HFFc6 (cell line): Measurements from ENCODE around the gene PRPF31. TPM values are rescaled to one million over a fixed set of nuclear protein-coding genes. Genes with fewer than 3 reads are reported as not detected.

ENCODE experiments used
- DNase-seq: peaks from one replicate; pipeline ENCODE4 v3.0.0-alpha.2; 2018
- H3K27ac Mint-ChIP-seq: 2 replicates; pipeline ENCODE4 v1.8.0; 2020; ENCODE audit warnings: mild to moderate bottlenecking, mixed read lengths
- H3K27me3 Mint-ChIP-seq: 2 replicates; pipeline ENCODE4 v1.8.0; 2021; ENCODE audit warnings: mild to moderate bottlenecking, moderate library complexity, mixed read lengths; ENCODE audit not compliant: insufficient read depth
- H3K36me3 Mint-ChIP-seq: 2 replicates; pipeline ENCODE4 v1.8.0; 2021; ENCODE audit warnings: low read depth, mixed read lengths
- H3K4me1 Mint-ChIP-seq: 2 replicates; pipeline ENCODE4 v1.8.0; 2020; ENCODE audit warnings: low read depth, mixed read lengths
- H3K4me3 Mint-ChIP-seq: 2 replicates; pipeline ENCODE4 v1.8.0; 2020; ENCODE audit warnings: mild to moderate bottlenecking, moderate library complexity, mixed read lengths
- H3K9me3 Mint-ChIP-seq: 2 replicates; pipeline ENCODE4 v1.8.0; 2020; ENCODE audit warnings: mild to moderate bottlenecking, mixed read lengths
- CTCF ChIP-seq: fragments of 200-600 bp; sonication (generic); IDR thresholded peaks from 2 replicates; pipeline ENCODE4 v1.5.0; 2021; ENCODE audit warnings: antibody characterized with exemption, mild to moderate bottlenecking
- total RNA-seq, 6 experiments: library from RNA; stranded (reverse); fragmentation: NEBNext Ultra II Directional; extraction: Animal tissue kit (Norgen Biotek cat#: 25700); gene quantifications; 2 replicates in 1 of 6; 3 replicates in 5 of 6; pipeline ENCODE4 v1.2.3, GENCODE V29; 2021

Gene PRPF31
- total RNA-seq, 6 experiments from 2014 or later: 66.1 to 92.5 (median 83.6) TPM

GRCh38 chr19:54147676-54148075, 32.1 kb downstream of the PRPF31 start:
- Mint-ChIP-seq H3K4me1 (peaks cover under 1% of the 10 kb centered on the region; the same call in 1 of the 2 replicates), H3K27ac (peak overlapping the region; percentile 38; the same call in 1 of the 2 replicates), H3K36me3 (peaks cover 28% of the 10 kb centered on the region), H3K4me3 (no peak overlapping the region), H3K9me3 (no peaks in the 10 kb centered on the region), H3K27me3 (peaks cover 4% of the 10 kb centered on the region)
- DNase-seq: no peak
- TF ChIP-seq CTCF: no peak

GRCh38 chr19:54148158-54148557, 32.6 kb downstream of the PRPF31 start:
- H3K27ac Mint-ChIP-seq: no peak overlapping the region
- no peak overlapping the region for H3K4me3 Mint-ChIP-seq
- no peaks in the 10 kb centered on the region for H3K9me3 Mint-ChIP-seq
- no peak for DNase-seq
- H3K4me1 Mint-ChIP-seq: peaks cover 2% of the 10 kb centered on the region
- no peak for TF ChIP-seq CTCF
- peaks cover 4% of the 10 kb centered on the region for H3K27me3 Mint-ChIP-seq
- H3K36me3 Mint-ChIP-seq: peaks cover 25% of the 10 kb centered on the region

- DNase-seq: no peak
- H3K27me3 Mint-ChIP-seq: peaks cover 4% of the 10 kb centered on the region
- H3K4me3 Mint-ChIP-seq: no peak overlapping the region
- peaks cover 12% of the 10 kb centered on the region for H3K4me1 Mint-ChIP-seq
- no peak for TF ChIP-seq CTCF
- H3K36me3 Mint-ChIP-seq: peaks cover 28% of the 10 kb centered on the region
- H3K9me3 Mint-ChIP-seq: no peaks in the 10 kb centered on the region
- H3K27ac Mint-ChIP-seq: no peak overlapping the region
Observed at GRCh38 chr19:54149021-54149812, 33.7 kb downstream of the PRPF31 start.

- TF ChIP-seq CTCF: no peak
- Mint-ChIP-seq H3K27me3 (peaks cover 8% of the 10 kb centered on the region), H3K9me3 (no peaks in the 10 kb centered on the region), H3K4me3 (no peak overlapping the region), H3K36me3 (peaks cover 25% of the 10 kb centered on the region), H3K4me1 (peaks cover 20% of the 10 kb centered on the region), H3K27ac (no peak overlapping the region; the same call in 1 of the 2 replicates)
- DNase-seq: no peak
Observed at GRCh38 chr19:54151362-54152035, 35.9 kb downstream of the PRPF31 start.

- Mint-ChIP-seq H3K4me1 (peaks cover 25% of the 10 kb centered on the region), H3K27me3 (peaks cover 10% of the 10 kb centered on the region), H3K36me3 (peaks cover 31% of the 10 kb centered on the region), H3K4me3 (no peak overlapping the region), H3K9me3 (no peaks in the 10 kb centered on the region), H3K27ac (no peak overlapping the region)
- DNase-seq: no peak
- no peak for TF ChIP-seq CTCF
Observed at GRCh38 chr19:54152267-54152666, 36.7 kb downstream of the PRPF31 start.
